ENCODE measurements around the gene TRPV3. TPM values are rescaled to one million over a fixed set of nuclear protein-coding genes. Genes with fewer than 3 reads are reported as not detected.

Gene TRPV3
- polyA plus RNA-seq, 1 donor (not counting 4 experiments of a cell fraction or from before 2014, with no cell fraction given): 9.4 TPM

DNA sequence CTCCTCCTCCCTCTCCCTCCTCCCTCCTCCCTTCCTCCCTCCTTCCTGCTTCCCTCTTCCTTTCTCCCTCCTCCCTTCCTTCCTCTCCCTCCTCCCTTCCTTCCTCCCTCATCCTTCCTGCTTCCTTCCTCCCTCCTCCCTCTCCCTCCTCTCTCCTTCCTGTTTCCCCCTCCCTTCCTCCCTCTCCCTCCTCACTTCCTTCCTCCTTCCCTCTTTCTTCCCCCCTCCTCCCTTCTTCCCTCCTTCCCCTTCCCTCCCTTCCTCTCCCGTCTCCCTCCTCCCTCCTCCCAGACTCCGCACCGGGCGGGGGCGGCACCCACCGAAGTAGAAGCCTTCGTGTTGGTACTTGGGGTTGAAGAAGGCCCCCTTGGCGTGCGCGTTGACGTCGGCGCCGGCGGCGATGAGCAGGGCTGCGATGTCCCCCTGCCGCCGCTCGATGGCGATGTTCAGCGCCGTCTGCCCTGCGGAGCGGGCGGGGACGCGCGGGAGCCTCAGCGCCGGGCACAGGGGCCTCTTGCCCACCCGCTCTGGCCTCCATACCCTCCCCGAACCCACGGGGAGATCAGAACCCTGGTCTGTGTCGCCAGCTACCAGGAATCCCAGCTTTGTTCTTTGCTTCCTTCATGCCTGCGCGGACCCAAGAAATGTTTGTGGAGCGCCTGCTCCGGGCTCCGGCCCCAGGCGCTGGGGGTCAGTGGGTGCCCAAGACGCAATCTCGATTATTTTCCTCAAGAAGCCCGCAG is 22.2 kb downstream of the TRPV3 start:
- Histone ChIP-seq H3K4me2 (ENCODE audit: control insufficient read depth, extremely low read depth, insufficient read depth, low read depth, low read length) (peak overlapping the region; percentile 62), H3K4me1 (ENCODE audit: control insufficient read depth, extremely low read depth, insufficient read depth, low read length) (peaks cover 4% of the 10 kb centered on the region), H3K4me3 (ENCODE audit: control insufficient read depth in 2 of 3, extremely low read depth in 1 of 3, insufficient read depth in 2 of 3, low read depth in 1 of 3, low read length in 3 of 3) (no peak overlapping the region), H3K27me3 (ENCODE audit: control insufficient read depth, extremely low read depth, insufficient read depth, low read length) (no peaks in the 10 kb centered on the region), H3K79me2 (ENCODE audit: control insufficient read depth, insufficient read depth, low read length) (no peaks in the 10 kb centered on the region), H3K36me3 (ENCODE audit: control insufficient read depth in 2 of 2, extremely low read depth in 1 of 2, insufficient read depth in 2 of 2, low read length in 2 of 2) (peaks cover 2 to 17% of the 10 kb centered on the region in 2 experiments), H2AFZ (ENCODE audit: control insufficient read depth, low read length) (peak overlapping the region; percentile 86), H3K9me1 (ENCODE audit: control insufficient read depth, extremely low read depth, insufficient read depth, low read length) (no peaks in the 10 kb centered on the region), H3K9ac (ENCODE audit: control insufficient read depth, extremely low read depth, insufficient read depth, low read length) (peak overlapping the region; percentile 50), H4K20me1 (ENCODE audit: control insufficient read depth, extremely low read depth, insufficient read depth, low read length) (no peaks in the 10 kb centered on the region), H3K9me3 (ENCODE audit: control insufficient read depth, low read depth, low read length) (no peaks in the 10 kb centered on the region), H3K27ac (ENCODE audit: control insufficient read depth, insufficient read depth, low read length) (no peak overlapping the region)
- dilution Hi-C loops (cut with MboI; ENCODE audit: extremely low pct_ligation_motif_present, low sequenced_read_pairs): no loop called here
- no peak for FAIRE-seq
- TF ChIP-seq EZH2 (IDR thresholded peaks at IDR 0.05; ENCODE audit: low read length) (no peak), CTCF (optimal IDR thresholded peaks at IDR 0.05 in 1 of 3, IDR thresholded peaks at IDR 0.05 in 1 of 3, conservative IDR thresholded peaks at IDR 0.05 in 1 of 3; ENCODE audit: extremely low read depth in 1 of 3, insufficient read depth in 2 of 3, low read length in 3 of 3) (peak; percentile 54 to 89 (median 74))
- DNase-seq (ENCODE audit: low read depth, low spot score): no peak

GRCh38 chr17:3534881-3535252 is 22.7 kb downstream of the TRPV3 start:
- no peak overlapping the region for H3K9ac ChIP-seq (ENCODE audit: control insufficient read depth, extremely low read depth, insufficient read depth, low read length)
- no peaks in the 10 kb centered on the region for H3K9me1 ChIP-seq (ENCODE audit: control insufficient read depth, extremely low read depth, insufficient read depth, low read length)
- H3K79me2 ChIP-seq (ENCODE audit: control insufficient read depth, insufficient read depth, low read length): no peaks in the 10 kb centered on the region
- H3K9me3 ChIP-seq (ENCODE audit: control insufficient read depth, low read depth, low read length): no peaks in the 10 kb centered on the region
- no peak overlapping the region for H3K4me3 ChIP-seq (ENCODE audit: control insufficient read depth in 2 of 3, extremely low read depth in 1 of 3, insufficient read depth in 2 of 3, low read depth in 1 of 3, low read length in 3 of 3)
- H2AFZ ChIP-seq (ENCODE audit: control insufficient read depth, low read length): no peak overlapping the region
- no peaks in the 10 kb centered on the region for H3K27me3 ChIP-seq (ENCODE audit: control insufficient read depth, extremely low read depth, insufficient read depth, low read length)
- no peak overlapping the region for H3K27ac ChIP-seq (ENCODE audit: control insufficient read depth, insufficient read depth, low read length)
- no peaks in the 10 kb centered on the region for H4K20me1 ChIP-seq (ENCODE audit: control insufficient read depth, extremely low read depth, insufficient read depth, low read length)
- FAIRE-seq (no peak), DNase-seq (ENCODE audit: low read depth, low spot score) (no peak)
- peaks cover 4 to 14% of the 10 kb centered on the region in 2 experiments for H3K36me3 ChIP-seq (ENCODE audit: control insufficient read depth in 2 of 2, extremely low read depth in 1 of 2, insufficient read depth in 2 of 2, low read length in 2 of 2)
- dilution Hi-C loops (cut with MboI; ENCODE audit: extremely low pct_ligation_motif_present, low sequenced_read_pairs): no loop called here
- H3K4me2 ChIP-seq (ENCODE audit: control insufficient read depth, extremely low read depth, insufficient read depth, low read depth, low read length): no peak overlapping the region
- peaks cover 4% of the 10 kb centered on the region for H3K4me1 ChIP-seq (ENCODE audit: control insufficient read depth, extremely low read depth, insufficient read depth, low read length)
- TF ChIP-seq EZH2 (IDR thresholded peaks at IDR 0.05; ENCODE audit: low read length): no peak
- TF ChIP-seq CTCF (optimal IDR thresholded peaks at IDR 0.05 in 1 of 3, IDR thresholded peaks at IDR 0.05 in 1 of 3, conservative IDR thresholded peaks at IDR 0.05 in 1 of 3; ENCODE audit: extremely low read depth in 1 of 3, insufficient read depth in 2 of 3, low read length in 3 of 3): no peak

Data from keratinocyte (primary cell).